GM21529 (cell line): Measurements from ENCODE around the gene MLXIP.
"Not testable (repeated sequence)": the region's sequence is repeated elsewhere in the genome, so short reads cannot be mapped to it uniquely, and the experiment has no call there.

Source experiments
- ATAC-seq: cut with Tn5 transposase; IDR thresholded peaks from one replicate; pipeline ENCODE4 v1.9.1; 2021; ENCODE audit not compliant: unreplicated experiment

MLXIP gene

GRCh38 chr12:122144885-122145284 lies 66.3 kb downstream of the MLXIP start:
- ATAC-seq: no peak

GRCh38 chr12:122145505-122146330 lies 67.2 kb downstream of the MLXIP start:
- ATAC-seq: no peak

- ATAC-seq: no peak
These were observed 69.1 kb downstream of the MLXIP start for GRCh38 chr12:122147514-122148290.

- ATAC-seq: no peak
These were observed 70.1 kb downstream of the MLXIP start for GRCh38 chr12:122148657-122149056.

- ATAC-seq: no peak
These were observed 71.6 kb downstream of the MLXIP start for GRCh38 chr12:122150127-122150681.

GRCh38 chr12:122152754-122153153 lies 74.2 kb downstream of the MLXIP start:
- no peak for ATAC-seq

- ATAC-seq: no peak
These were observed 77.1 kb downstream of the MLXIP start for GRCh38 chr12:122155705-122156104.

GRCh38 chr12:122158700-122159285 lies 80.2 kb downstream of the MLXIP start:
- ATAC-seq: no peak

- ATAC-seq: no peak
These were observed 81.3 kb downstream of the MLXIP start for GRCh38 chr12:122159882-122160281.

- ATAC-seq: no peak
These were observed 82.2 kb downstream of the MLXIP start for GRCh38 chr12:122160761-122161160.

GRCh38 chr12:122161682-122162081 lies 83.1 kb downstream of the MLXIP start:
- no peak for ATAC-seq

GRCh38 chr12:122162976-122163375 lies 84.4 kb downstream of the MLXIP start:
- no peak for ATAC-seq

GRCh38 chr12:122166422-122167349 lies 88.1 kb downstream of the MLXIP start:
- ATAC-seq: peak; percentile 85

- no peak for ATAC-seq
These were observed 88.9 kb downstream of the MLXIP start for GRCh38 chr12:122167356-122167925.

- ATAC-seq: no peak
These were observed 89.9 kb downstream of the MLXIP start for GRCh38 chr12:122168492-122168891.

- no peak for ATAC-seq
These were observed 92.8 kb downstream of the MLXIP start for GRCh38 chr12:122171399-122171798.

GRCh38 chr12:122172262-122172939 lies 93.8 kb downstream of the MLXIP start:
- ATAC-seq: no peak

- no peak for ATAC-seq
These were observed 95.7 kb downstream of the MLXIP start, which contains the start of gene IL31 for GRCh38 chr12:122174155-122174845. IL31 (minus strand) TSS chr12:122174221; CDS start chr12:122174172, 49 bp downstream.

- not testable (repeated sequence) for ATAC-seq
These were observed 97.9 kb downstream of the MLXIP start for GRCh38 chr12:122176473-122176872.
